ENCODE results near the gene SYT8.

DNA sequence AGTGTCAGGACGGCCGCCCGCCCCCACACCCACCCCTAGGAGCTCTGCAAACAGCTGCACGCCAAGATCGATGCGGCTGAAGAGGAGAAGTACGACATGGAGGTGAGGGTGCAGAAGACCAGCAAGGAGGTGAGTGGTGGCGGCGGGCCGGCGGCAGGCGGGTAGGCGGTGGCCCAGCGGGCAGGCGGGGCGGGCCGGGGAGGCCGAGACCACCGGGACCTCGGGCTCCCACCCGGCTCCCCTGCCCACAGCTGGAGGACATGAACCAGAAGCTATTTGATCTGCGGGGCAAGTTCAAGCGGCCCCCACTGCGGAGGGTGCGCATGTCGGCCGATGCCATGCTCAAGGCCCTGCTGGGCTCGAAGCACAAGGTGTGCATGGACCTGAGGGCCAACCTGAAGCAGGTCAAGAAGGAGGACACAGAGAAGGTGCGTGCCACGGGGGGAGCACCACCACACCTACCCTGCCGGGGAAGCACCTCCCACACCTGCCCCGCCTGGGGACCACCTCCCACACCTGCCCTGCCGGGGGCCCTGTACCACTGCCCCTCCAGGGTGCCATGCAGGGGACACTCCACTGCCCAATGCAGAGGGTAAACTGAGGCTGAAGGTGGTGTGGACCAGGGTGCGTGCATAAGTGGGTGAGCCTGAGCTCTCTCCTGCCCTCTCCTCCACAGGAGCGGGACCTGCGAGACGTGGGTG, 6.1 kb downstream of the SYT8 start:
- TF ChIP-seq, protein P1, sequence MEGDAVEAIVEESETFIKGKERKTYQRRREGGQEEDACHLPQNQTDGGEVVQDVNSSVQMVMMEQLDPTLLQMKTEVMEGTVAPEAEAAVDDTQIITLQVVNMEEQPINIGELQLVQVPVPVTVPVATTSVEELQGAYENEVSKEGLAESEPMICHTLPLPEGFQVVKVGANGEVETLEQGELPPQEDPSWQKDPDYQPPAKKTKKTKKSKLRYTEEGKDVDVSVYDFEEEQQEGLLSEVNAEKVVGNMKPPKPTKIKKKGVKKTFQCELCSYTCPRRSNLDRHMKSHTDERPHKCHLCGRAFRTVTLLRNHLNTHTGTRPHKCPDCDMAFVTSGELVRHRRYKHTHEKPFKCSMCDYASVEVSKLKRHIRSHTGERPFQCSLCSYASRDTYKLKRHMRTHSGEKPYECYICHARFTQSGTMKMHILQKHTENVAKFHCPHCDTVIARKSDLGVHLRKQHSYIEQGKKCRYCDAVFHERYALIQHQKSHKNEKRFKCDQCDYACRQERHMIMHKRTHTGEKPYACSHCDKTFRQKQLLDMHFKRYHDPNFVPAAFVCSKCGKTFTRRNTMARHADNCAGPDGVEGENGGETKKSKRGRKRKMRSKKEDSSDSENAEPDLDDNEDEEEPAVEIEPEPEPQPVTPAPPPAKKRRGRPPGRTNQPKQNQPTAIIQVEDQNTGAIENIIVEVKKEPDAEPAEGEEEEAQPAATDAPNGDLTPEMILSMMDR (IDR thresholded peaks at IDR 0.05) = no peak
- no peak for TF ChIP-seq POLR2A (IDR thresholded peaks at IDR 0.05)

All from uterus (tissue), 2 donors.